HepG2 (cell line): ENCODE data around the gene STXBP5L. TPM values are rescaled to one million over a fixed set of nuclear protein-coding genes. Genes with fewer than 3 reads are reported as not detected.
A peak's percentile ranks its signal among the peaks of the same experiment; 100 is the strongest.

Experiments used
- AFF4 ChIP-seq: sonication (generic); formaldehyde crosslinking; IDR thresholded peaks from 2 replicates; pipeline ENCODE4 v1.4.0; 2020; ENCODE audit warnings: missing genetic modification reagents
- CSRNP2 ChIP-seq: sonication (generic); formaldehyde crosslinking; conservative IDR thresholded peaks from 2 replicates; pipeline ENCODE4 v1.8.0; 2022; ENCODE audit warnings: low read depth, missing genetic modification reagents
- DMTF1 ChIP-seq: sonication (generic); formaldehyde crosslinking; IDR thresholded peaks from 2 replicates; pipeline ENCODE4 v1.4.0; 2020; ENCODE audit warnings: mild to moderate bottlenecking, missing genetic modification reagents
- ETV6 ChIP-seq: sonication (generic); formaldehyde crosslinking; conservative IDR thresholded peaks from 2 replicates; pipeline ENCODE4 v1.4.0; 2020; ENCODE audit warnings: missing genetic modification reagents
- HDAC1 ChIP-seq: sonication (generic); formaldehyde crosslinking; IDR thresholded peaks from 2 replicates; pipeline ENCODE4 v1.5.1; 2020; ENCODE audit warnings: mild to moderate bottlenecking, missing genetic modification reagents
- ISL2 ChIP-seq: sonication (generic); formaldehyde crosslinking; IDR thresholded peaks from 2 replicates; pipeline ENCODE4 v1.5.0; 2020; ENCODE audit warnings: missing genetic modification reagents
- PBX3 ChIP-seq: sonication (generic); formaldehyde crosslinking; IDR thresholded peaks from 2 replicates; pipeline ENCODE4 v1.8.1; 2023; ENCODE audit warnings: missing genetic modification reagents, inconsistent platforms, borderline replicate concordance
- SAFB2 ChIP-seq: sonication (generic); formaldehyde crosslinking; IDR thresholded peaks from 2 replicates; pipeline ENCODE4 v1.5.1; 2020; ENCODE audit warnings: missing genetic modification reagents, low read depth, mild to moderate bottlenecking, borderline replicate concordance
- SOX13 ChIP-seq, 3 experiments: fragments of 450-650 bp in 1 of 3; sonication (generic) in 1 of 3; formaldehyde crosslinking in 1 of 3; IDR thresholded peaks in 2 of 3; conservative IDR thresholded peaks in 1 of 3; 2 replicates each; pipeline versions ENCODE4 v1.5.0 to v1.6.1; 2016 to 2020; ENCODE audit warnings: antibody characterized with exemption in 1 of 3, mild to moderate bottlenecking in 1 of 3, missing compliant biosample characterization in 1 of 3, missing genetic modification reagents in 1 of 3, moderate library complexity in 1 of 3
- ZBTB33 ChIP-seq: sonication (generic); formaldehyde crosslinking; IDR thresholded peaks from 2 replicates; pipeline ENCODE4 v1.4.0; 2020; ENCODE audit warnings: missing genetic modification reagents
- ZIK1 ChIP-seq: sonication (generic); formaldehyde crosslinking; IDR thresholded peaks from 2 replicates; pipeline ENCODE4 v1.5.0; 2020; ENCODE audit warnings: mild to moderate bottlenecking, low read depth, missing genetic modification reagents, borderline replicate concordance
- ZNF317 ChIP-seq: sonication (generic); formaldehyde crosslinking; IDR thresholded peaks from 2 replicates; pipeline ENCODE4 v1.5.0; 2020; ENCODE audit warnings: mild to moderate bottlenecking, missing genetic modification reagents
- ZNF570 ChIP-seq: sonication (generic); formaldehyde crosslinking; IDR thresholded peaks from 2 replicates; pipeline ENCODE4 v1.4.0; 2020; ENCODE audit warnings: mild to moderate bottlenecking, missing genetic modification reagents, borderline replicate concordance
- ZNF670 ChIP-seq: sonication (generic); formaldehyde crosslinking; IDR thresholded peaks from 2 replicates; pipeline ENCODE4 v1.8.0; 2022; ENCODE audit warnings: mild to moderate bottlenecking, missing genetic modification reagents, borderline replicate concordance
- ZNF709 ChIP-seq: sonication (generic); formaldehyde crosslinking; IDR thresholded peaks from 2 replicates; pipeline ENCODE4 v1.5.0; 2020; ENCODE audit warnings: mild to moderate bottlenecking, missing genetic modification reagents
- ZNF83 ChIP-seq: sonication (generic); formaldehyde crosslinking; IDR thresholded peaks from 2 replicates; pipeline ENCODE4 v1.4.0; 2020; ENCODE audit warnings: missing genetic modification reagents, mild to moderate bottlenecking, borderline replicate concordance
- polyA plus RNA-seq, 8 experiments: library from polyadenylated mRNA; depleted of rRNA in 3 of 8; stranded (reverse) in 7 of 8; unstranded in 1 of 8; fragments of >200 nt; fragmentation: Illumina TruSeq in 4 of 8; extraction: Trizol in 4 of 8; gene quantifications; 2 replicates each; pipeline versions ENCODE4 v1.2.1 to v1.2.3, GENCODE V29; 2011 to 2016; ENCODE audit warnings: low read depth in 4 of 8, missing spikeins in 1 of 8, mixed read lengths in 1 of 8; ENCODE audit not compliant: insufficient read depth in 1 of 8
- total RNA-seq, 5 experiments: library from RNA; depleted of rRNA; stranded (reverse); fragments of >200 nt; fragmentation: Illumina TruSeq; extraction: Trizol; gene quantifications; 2 replicates each; pipeline ENCODE4 v1.2.3, GENCODE V29; 2016; ENCODE audit warnings: low read depth in 1 of 5

STXBP5L gene
- total and polyA plus RNA-seq, 2 of the 13 experiments (the other 11 are each of a cell fraction or from before 2014, with no cell fraction given) = not detected

GRCh38 chr3:120908030-120908794 is at the start of gene STXBP5L (continued):
- TF ChIP-seq ZBTB33 (CRISPR knock-in tag) (no peak), ZNF709 (CRISPR knock-in tag) (peak; percentile 38; the same call in 1 of the 2 replicates), PBX3 (CRISPR knock-in tag) (no peak), ZNF83 (no peak), DMTF1 (CRISPR knock-in tag) (no peak), ZNF570 (no peak), HDAC1 (CRISPR knock-in tag) (no peak), ZNF670 (CRISPR knock-in tag) (no peak), SOX13 (IDR thresholded peaks at IDR 0.05) (no peak), SOX13 (CRISPR knock-in tag; conservative IDR thresholded peaks at IDR 0.05 in 1 of 2, IDR thresholded peaks at IDR 0.05 in 1 of 2) (no peak), AFF4 (CRISPR knock-in tag) (no peak), SAFB2 (CRISPR knock-in tag) (no peak), ZIK1 (CRISPR knock-in tag) (0 out of 2 replicates have a peak, but pooled peaks have one; percentile 35), ISL2 (CRISPR knock-in tag) (0 out of 2 replicates have a peak, but pooled peaks have one; percentile 22), ZNF317 (no peak), CSRNP2 (CRISPR knock-in tag) (no peak), ETV6 (CRISPR knock-in tag) (no peak)
